ENCODE results near the gene PAXX. TPM values are rescaled to one million over a fixed set of nuclear protein-coding genes. Genes with fewer than 3 reads are reported as not detected.

PAXX gene
- total RNA-seq, 6 donors from 2014 or later = 41.8 to 150 (median 52.8) TPM

DNA sequence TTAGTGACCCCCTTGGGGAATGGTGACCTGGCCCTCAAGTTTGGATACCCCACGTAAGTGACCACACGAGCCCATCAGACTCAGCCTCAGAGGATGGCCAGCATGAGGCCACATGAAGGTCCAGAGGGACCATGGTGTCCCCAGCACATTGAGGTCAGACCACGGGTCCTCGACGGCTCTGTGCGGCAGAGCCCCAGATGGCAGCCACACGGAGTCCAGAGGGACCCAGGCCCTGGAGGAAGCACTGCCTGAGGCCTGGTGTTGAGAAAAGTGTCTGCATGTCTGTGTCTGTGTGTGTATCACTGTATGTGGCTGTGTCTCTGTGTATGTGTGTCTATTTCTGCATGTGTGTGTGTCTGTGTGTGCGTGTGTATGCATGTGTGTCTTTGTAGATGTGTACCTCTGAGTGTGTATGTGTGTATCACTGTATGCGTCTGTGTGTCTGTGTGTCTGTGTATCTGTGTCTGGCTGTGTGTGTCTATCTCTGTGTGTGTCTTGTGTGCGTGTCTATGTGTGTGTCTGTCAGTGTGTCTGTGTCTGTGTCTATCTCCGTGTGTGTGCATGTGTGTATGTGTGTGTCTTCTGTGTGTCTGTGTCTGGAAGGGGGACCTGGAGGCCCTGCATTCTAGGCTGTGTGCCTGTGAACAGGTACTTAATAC, 8.4 kb upstream of the PAXX start:
- no peak for DNase-seq
- no peak for ATAC-seq (ENCODE audit: low FRiP score in 2 of 2)
- Histone ChIP-seq H3K4me3 (no peak overlapping the region), H3K36me3 (no peaks in the 10 kb centered on the region), H3K9me3 (no peaks in the 10 kb centered on the region), H3K27me3 (peaks cover 0 to 18% (median 13%) of the 10 kb centered on the region in 4 donors), H3K4me1 (peaks cover 15 to 44% (median 31%) of the 10 kb centered on the region in 4 donors), H3K27ac (no peak overlapping the region)
- WGBS, 2 donors = 83 to 94% methylated on average over 9 to 11 of the region's 11 CpGs
- TF ChIP-seq, protein P1, sequence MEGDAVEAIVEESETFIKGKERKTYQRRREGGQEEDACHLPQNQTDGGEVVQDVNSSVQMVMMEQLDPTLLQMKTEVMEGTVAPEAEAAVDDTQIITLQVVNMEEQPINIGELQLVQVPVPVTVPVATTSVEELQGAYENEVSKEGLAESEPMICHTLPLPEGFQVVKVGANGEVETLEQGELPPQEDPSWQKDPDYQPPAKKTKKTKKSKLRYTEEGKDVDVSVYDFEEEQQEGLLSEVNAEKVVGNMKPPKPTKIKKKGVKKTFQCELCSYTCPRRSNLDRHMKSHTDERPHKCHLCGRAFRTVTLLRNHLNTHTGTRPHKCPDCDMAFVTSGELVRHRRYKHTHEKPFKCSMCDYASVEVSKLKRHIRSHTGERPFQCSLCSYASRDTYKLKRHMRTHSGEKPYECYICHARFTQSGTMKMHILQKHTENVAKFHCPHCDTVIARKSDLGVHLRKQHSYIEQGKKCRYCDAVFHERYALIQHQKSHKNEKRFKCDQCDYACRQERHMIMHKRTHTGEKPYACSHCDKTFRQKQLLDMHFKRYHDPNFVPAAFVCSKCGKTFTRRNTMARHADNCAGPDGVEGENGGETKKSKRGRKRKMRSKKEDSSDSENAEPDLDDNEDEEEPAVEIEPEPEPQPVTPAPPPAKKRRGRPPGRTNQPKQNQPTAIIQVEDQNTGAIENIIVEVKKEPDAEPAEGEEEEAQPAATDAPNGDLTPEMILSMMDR (IDR thresholded peaks at IDR 0.05) = no peak

DNA sequence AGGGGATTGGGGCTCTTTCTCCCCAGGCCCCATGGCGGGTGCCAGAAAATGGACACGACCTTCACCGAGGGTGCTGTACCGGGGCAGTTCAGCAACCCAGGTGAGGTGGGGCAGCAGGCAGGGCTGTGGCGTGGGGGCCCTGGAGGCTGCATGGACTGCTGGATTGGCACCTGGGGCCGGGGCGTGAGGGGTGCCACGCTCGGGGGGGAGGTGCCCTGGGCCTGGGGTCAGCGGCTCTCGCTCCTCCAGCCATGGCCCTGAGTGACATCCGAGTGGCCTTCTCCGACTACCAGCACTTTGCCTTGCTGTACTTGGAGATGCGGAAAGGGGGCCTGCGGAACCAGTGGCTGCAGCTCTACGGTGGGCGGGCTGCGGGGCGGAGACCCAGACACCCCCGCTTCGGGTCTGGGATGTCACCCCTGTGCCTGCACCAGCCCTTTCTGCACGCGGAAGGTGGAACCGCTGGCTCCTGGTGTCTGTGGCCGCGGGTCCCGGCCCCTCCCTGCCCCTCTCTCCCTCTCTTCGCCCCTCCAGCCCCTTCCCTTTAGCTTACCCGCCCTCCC, 7.7 kb upstream of the PAXX start:
- no peak overlapping the region for H3K27ac ChIP-seq
- ATAC-seq (ENCODE audit: low FRiP score in 2 of 2) = no peak
- peak in 1 of 2 donors; percentile 74 for DNase-seq
- no peaks in the 10 kb centered on the region for H3K36me3 ChIP-seq
- peaks cover 0 to 18% (median 13%) of the 10 kb centered on the region in 4 donors for H3K27me3 ChIP-seq
- 58 to 100% methylated on average over 1 to 21 of the region's 29 CpGs for WGBS, 2 donors
- H3K9me3 ChIP-seq = no peaks in the 10 kb centered on the region
- TF ChIP-seq, protein P1 (IDR thresholded peaks at IDR 0.05) = no peak
- TF ChIP-seq EP300 (IDR thresholded peaks at IDR 0.05) = no peak
- no peak for TF ChIP-seq POLR2AphosphoS5 (IDR thresholded peaks at IDR 0.05)
- TF ChIP-seq POLR2A (IDR thresholded peaks at IDR 0.05) = no peak
- peaks cover 15 to 37% (median 30%) of the 10 kb centered on the region in 4 donors for H3K4me1 ChIP-seq
- no peak overlapping the region for H3K4me3 ChIP-seq

DNA sequence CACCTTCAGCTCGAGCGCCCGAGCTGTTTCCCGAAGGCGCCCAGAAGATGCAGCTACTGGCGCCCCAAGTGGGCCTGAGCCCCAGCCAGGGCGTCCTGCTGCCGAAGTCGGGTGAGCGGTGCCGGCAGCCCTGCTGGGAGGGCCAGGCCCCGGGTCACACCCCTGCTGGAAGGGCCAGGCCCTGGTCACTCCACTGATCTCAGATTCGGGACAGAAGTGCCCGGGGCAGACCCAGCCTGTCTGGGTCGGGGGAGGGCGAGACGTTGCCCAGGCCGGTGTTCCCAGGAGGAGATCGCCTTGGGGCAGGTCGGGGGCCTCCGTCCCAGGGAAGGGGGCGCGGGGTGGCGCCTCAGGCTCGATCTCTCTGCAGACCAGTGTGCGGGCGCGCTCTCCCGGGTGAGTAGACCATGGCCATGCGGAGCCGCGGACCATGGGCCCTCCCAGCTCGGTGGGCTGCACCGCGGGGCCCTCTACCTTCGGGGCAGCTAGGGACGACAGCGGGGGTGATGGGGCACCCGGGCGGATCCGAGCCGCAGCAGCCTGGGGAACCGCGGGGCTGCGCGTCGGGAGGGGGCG, 7.1 kb upstream of the PAXX start:
- Histone ChIP-seq H3K9me3 (no peaks in the 10 kb centered on the region), H3K27me3 (peaks cover 0 to 18% (median 13%) of the 10 kb centered on the region in 4 donors), H3K4me1 (peaks cover 15 to 36% (median 30%) of the 10 kb centered on the region in 4 donors), H3K4me3 (no peak overlapping the region), H3K36me3 (no peaks in the 10 kb centered on the region), H3K27ac (no peak overlapping the region)
- DNase-seq (peak in 1 of 2 donors; percentile 83), ATAC-seq (ENCODE audit: low FRiP score in 2 of 2) (peak in 1 of 2 donors; percentile 20)
- 20 to 29% methylated on average over 1 to 33 of the region's 48 CpGs for WGBS, 2 donors
- TF ChIP-seq EP300 (IDR thresholded peaks at IDR 0.05) (no peak), POLR2A (IDR thresholded peaks at IDR 0.05) (no peak), POLR2AphosphoS5 (IDR thresholded peaks at IDR 0.05) (no peak)
- TF ChIP-seq, protein P1 (IDR thresholded peaks at IDR 0.05) = no peak

DNA sequence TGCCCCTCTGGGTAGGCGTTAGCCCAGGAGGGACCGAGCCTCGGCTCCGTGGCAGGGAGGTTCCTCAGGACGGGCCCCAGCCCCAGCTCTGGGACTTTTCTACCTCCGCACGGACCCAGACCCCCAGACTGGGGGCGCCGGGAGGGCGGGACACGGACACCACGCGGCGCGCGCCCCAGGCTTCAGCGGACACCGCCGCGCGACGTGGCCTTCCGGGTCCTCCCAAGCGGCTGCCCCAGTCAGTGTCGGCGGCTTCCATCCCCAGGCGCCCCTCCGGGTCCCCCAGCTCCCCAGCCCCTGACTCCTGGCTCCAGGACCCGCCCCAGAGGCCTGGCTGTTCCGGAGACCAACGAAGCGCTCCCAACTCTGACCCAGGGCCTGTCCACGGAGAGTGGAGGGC, 6.4 kb upstream of the PAXX start:
- TF ChIP-seq POLR2A (IDR thresholded peaks at IDR 0.05) = no peak
- no peak for TF ChIP-seq EP300 (IDR thresholded peaks at IDR 0.05)
- TF ChIP-seq, protein P1 (IDR thresholded peaks at IDR 0.05) = no peak
- no peak for TF ChIP-seq POLR2AphosphoS5 (IDR thresholded peaks at IDR 0.05)
- ATAC-seq (ENCODE audit: low FRiP score in 2 of 2) (no peak), DNase-seq (peak in 1 of 2 donors; percentile 83)
- peaks cover 15 to 33% (median 27%) of the 10 kb centered on the region in 4 donors for H3K4me1 ChIP-seq
- no peaks in the 10 kb centered on the region for H3K36me3 ChIP-seq
- H3K27ac ChIP-seq = no peak overlapping the region
- peaks cover 0 to 18% (median 13%) of the 10 kb centered on the region in 4 donors for H3K27me3 ChIP-seq
- no peaks in the 10 kb centered on the region for H3K9me3 ChIP-seq
- WGBS, 2 donors = 54 to 65% methylated on average over 4 to 24 of the region's 33 CpGs
- H3K4me3 ChIP-seq = no peak overlapping the region
